Ascending aorta (tissue), 2 donors: ENCODE measurements around the gene PPL. TPM values are rescaled to one million over a fixed set of nuclear protein-coding genes. Genes with fewer than 3 reads are reported as not detected.

ENCODE experiments used
- DNase-seq, 2 donors: peaks; one replicate each; pipeline ENCODE4 v3.0.0-alpha.2; 2019; ENCODE audit warnings: low spot score in 2 of 2
- H3K27ac ChIP-seq, 2 donors: fragments of 200-600 bp; sonication (generic); one replicate each; pipeline ENCODE4 v1.5.1; 2016 to 2017; ENCODE audit warnings: mild to moderate bottlenecking in 1 of 2
- H3K27me3 ChIP-seq: fragments of 200-600 bp; sonication (generic); one replicate; pipeline ENCODE4 v1.5.1; 2017
- H3K36me3 ChIP-seq, 2 donors: fragments of 200-600 bp; sonication (generic); one replicate each; pipeline ENCODE4 v1.5.1; 2016
- H3K4me1 ChIP-seq, 2 donors: fragments of 200-600 bp; sonication (generic); one replicate each; pipeline ENCODE4 v1.5.1; 2016 to 2017; ENCODE audit warnings: mild to moderate bottlenecking in 1 of 2
- H3K4me3 ChIP-seq, 2 donors: fragments of 200-600 bp; sonication (generic); one replicate each; pipeline ENCODE4 v1.5.1; 2016 to 2017; ENCODE audit warnings: mild to moderate bottlenecking in 1 of 2
- H3K9me3 ChIP-seq, 2 donors: fragments of 200-600 bp; sonication (generic); one replicate each; pipeline ENCODE4 v1.5.1; 2016
- CTCF ChIP-seq, 3 experiments: fragments of 200-600 bp in 2 of 3; fragments of 450-650 bp in 1 of 3; sonication (generic) in 2 of 3; IDR thresholded peaks; one replicate each; pipeline ENCODE4 v1.5.1; 2016 to 2019; ENCODE audit warnings: antibody characterized with exemption in 3 of 3, mild to moderate bottlenecking in 1 of 3, moderate library complexity in 1 of 3
- intact Hi-C: fragments of 100-400 bp; cut with DNase I; formaldehyde crosslinking; loops from one replicate; pipeline ENCODE4 v1.15.1; 2023
- total RNA-seq: library from RNA; depleted of rRNA; stranded (reverse); fragments of >200 nt; gene quantifications from one replicate; pipeline ENCODE4 v1.1.0, GENCODE V29; 2016

The PPL gene
- total RNA-seq, 1 donor from 2014 or later, result 25.7 TPM

GRCh38 chr16:4945560-4946502 lies 8.9 kb upstream of the PPL start:
- DNase-seq, result peak in 1 of 2 donors; percentile 76
- no peaks in the 10 kb centered on the region for H3K9me3 ChIP-seq
- peak overlapping the region in 1 of 2 donors; percentile 32 for H3K4me3 ChIP-seq
- TF ChIP-seq CTCF (IDR thresholded peaks at IDR 0.05), result no peak
- no peaks in the 10 kb centered on the region for H3K27me3 ChIP-seq
- H3K36me3 ChIP-seq, result no peaks in the 10 kb centered on the region
- peak overlapping the region; percentile 79 to 86 for H3K27ac ChIP-seq
- peaks cover 20 to 33% of the 10 kb centered on the region in 2 donors for H3K4me1 ChIP-seq
- intact Hi-C loops, result loop anchor here (1.0 kb wide), 2 partner anchors 11 to 12 kb away; partner anchors contain the start of gene SEC14L5

- peak; percentile 90 to 97 for DNase-seq
- H3K4me1 ChIP-seq, result peaks cover 20 to 33% of the 10 kb centered on the region in 2 donors
- H3K27ac ChIP-seq, result peak overlapping the region; percentile 79 to 86
- no peaks in the 10 kb centered on the region for H3K27me3 ChIP-seq
- H3K4me3 ChIP-seq, result peak overlapping the region in 1 of 2 donors; percentile 32
- TF ChIP-seq CTCF (IDR thresholded peaks at IDR 0.05), result no peak
- intact Hi-C loops, result loop anchor here (1.0 to 5.0 kb wide), 3 partner anchors 9 to 97 kb away; partner anchors contain the start of genes GLYR1, SEC14L5 and UBN1
- H3K9me3 ChIP-seq, result no peaks in the 10 kb centered on the region
- no peaks in the 10 kb centered on the region for H3K36me3 ChIP-seq
Measured at GRCh38 chr16:4944333-4945281, 7.7 kb upstream of the PPL start.

GRCh38 chr16:4942481-4942880 lies 5.5 kb upstream of the PPL start:
- Histone ChIP-seq H3K27ac (peak overlapping the region; percentile 81 to 86), H3K27me3 (no peaks in the 10 kb centered on the region), H3K4me3 (no peak overlapping the region), H3K9me3 (no peaks in the 10 kb centered on the region), H3K4me1 (peaks cover 23 to 33% of the 10 kb centered on the region in 2 donors), H3K36me3 (no peaks in the 10 kb centered on the region)
- no peak for TF ChIP-seq CTCF (IDR thresholded peaks at IDR 0.05)
- DNase-seq, result no peak
- intact Hi-C loops, result loop anchor here (5.0 kb wide), 1 partner anchor 95 kb away; the partner anchor contains the start of genes GLYR1 and UBN1

GRCh38 chr16:4940719-4941118 lies 3.8 kb upstream of the PPL start:
- no peaks in the 10 kb centered on the region for H3K9me3 ChIP-seq
- peaks cover 32 to 39% of the 10 kb centered on the region in 2 donors for H3K4me1 ChIP-seq
- no peaks in the 10 kb centered on the region for H3K36me3 ChIP-seq
- no peak overlapping the region for H3K27ac ChIP-seq
- no peak overlapping the region for H3K4me3 ChIP-seq
- DNase-seq, result no peak
- intact Hi-C loops, result loop anchor here (5.0 kb wide), 1 partner anchor 93 kb away; the partner anchor contains the start of genes GLYR1 and UBN1
- H3K27me3 ChIP-seq, result no peaks in the 10 kb centered on the region
- no peak for TF ChIP-seq CTCF (IDR thresholded peaks at IDR 0.05)

GRCh38 chr16:4938683-4939030 lies 1.7 kb upstream of the PPL start:
- H3K4me3 ChIP-seq, result no peak overlapping the region
- no peaks in the 10 kb centered on the region for H3K27me3 ChIP-seq
- intact Hi-C loops, result no loop called here
- no peak overlapping the region for H3K27ac ChIP-seq
- TF ChIP-seq CTCF (IDR thresholded peaks at IDR 0.05), result no peak
- H3K36me3 ChIP-seq, result no peaks in the 10 kb centered on the region
- H3K9me3 ChIP-seq, result no peaks in the 10 kb centered on the region
- no peak for DNase-seq
- peaks cover 22 to 33% of the 10 kb centered on the region in 2 donors for H3K4me1 ChIP-seq
